HG03354 (cell line): ENCODE measurements around the gene SDK1.

ENCODE experiments used
- ATAC-seq: cut with Tn5 transposase; IDR thresholded peaks from one replicate; pipeline ENCODE4 v1.9.1; 2021; ENCODE audit warnings: mild to moderate bottlenecking; ENCODE audit not compliant: unreplicated experiment, poor library complexity, severe bottlenecking

SDK1 gene

DNA sequence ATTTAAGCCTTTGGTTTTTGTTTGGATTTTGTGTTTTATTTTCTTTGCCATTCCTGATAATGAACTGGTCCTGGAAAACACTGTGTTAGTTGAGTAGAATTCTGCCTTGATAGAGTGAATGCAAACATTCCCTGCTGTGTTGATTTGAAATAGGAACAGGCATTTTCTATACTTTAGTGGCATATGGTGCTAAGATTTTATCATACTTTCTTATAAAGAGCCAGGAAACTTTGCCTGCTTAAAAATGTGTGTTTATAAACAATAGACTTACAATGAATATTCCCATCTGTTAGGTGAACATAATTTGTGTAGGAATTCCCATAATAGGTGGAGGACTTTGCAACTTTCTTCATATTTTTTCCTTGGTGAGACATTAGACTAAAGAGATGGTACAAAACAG, 333.3 kb downstream of the SDK1 start:
- no peak for ATAC-seq

DNA sequence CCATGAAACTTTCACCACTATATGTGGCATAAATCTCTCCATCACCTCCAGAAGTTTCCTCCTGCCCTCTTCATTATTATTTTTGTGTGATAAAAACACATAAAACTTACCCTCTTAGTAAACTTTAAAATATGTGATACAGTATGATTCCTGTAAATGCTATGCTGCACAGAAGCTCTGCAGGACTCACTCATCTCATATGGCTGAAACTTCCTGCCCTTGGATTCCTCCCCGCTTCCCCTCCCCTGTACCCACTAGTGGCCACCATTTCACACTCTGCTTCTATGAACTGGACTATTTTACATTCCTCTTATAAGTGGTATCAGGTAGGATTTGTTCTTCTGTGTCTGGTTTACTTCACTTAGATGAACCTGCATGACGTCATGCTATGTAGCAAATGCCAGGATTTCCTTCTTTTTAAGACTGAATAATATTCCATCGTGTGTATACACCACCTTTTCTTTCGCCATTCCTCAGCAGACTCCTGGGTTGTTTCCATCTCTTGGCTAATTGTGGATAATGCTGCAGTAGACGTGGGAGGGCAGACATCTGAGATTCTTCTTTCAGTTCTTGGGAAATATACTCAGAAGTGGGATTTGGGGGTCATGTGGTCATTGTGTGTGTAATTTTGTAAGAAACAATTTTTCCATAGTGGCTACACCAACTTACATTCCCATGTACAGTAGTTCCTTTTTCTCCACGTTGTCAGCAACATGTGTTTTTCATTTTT, 335.2 kb downstream of the SDK1 start:
- ATAC-seq, result no peak

DNA sequence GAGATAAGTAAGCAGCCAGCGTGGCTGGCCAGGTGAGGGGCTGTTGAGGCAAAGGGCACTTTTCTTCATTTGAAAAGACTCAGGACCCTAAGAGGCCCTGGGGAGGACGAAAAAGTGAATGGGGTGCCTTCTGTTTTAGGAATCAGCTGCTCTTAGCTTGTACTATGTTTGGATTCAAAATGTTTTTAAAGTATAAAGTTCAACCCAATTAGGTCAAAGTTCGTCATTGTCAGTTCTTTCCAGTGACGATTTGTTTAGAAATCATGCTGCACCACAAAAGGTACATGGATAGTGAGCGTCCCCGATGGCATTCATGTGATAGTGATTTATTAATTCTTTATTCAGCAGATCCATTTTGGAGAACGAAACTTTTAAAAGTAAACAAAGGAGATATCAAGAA, 338.2 kb downstream of the SDK1 start:
- no peak for ATAC-seq

GRCh38 chr7:3641582-3641981, 340.5 kb downstream of the SDK1 start:
- ATAC-seq, result no peak

- ATAC-seq, result no peak
Measured at GRCh38 chr7:3643091-3643490, 342.0 kb downstream of the SDK1 start.

DNA sequence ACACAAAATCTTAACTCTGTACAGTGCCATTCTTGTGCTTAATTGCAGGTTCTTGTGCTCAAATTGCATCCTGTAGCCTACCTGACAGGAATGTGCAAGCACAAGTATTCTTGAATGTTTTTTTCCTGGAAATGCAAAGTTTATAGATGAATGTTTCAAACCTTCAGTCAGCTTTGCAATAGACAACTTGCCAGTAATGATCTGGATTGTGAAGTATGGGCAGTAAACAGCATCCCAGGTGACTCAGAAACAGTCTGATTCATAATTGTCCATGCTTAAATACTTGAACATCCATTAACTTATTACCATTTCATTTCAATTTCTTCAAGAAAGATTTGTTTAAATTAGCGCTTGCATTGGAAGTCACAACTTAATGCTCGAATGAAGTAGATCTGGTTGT, 347.2 kb downstream of the SDK1 start:
- no peak for ATAC-seq

GRCh38 chr7:3649250-3649649, 348.2 kb downstream of the SDK1 start:
- no peak for ATAC-seq

DNA sequence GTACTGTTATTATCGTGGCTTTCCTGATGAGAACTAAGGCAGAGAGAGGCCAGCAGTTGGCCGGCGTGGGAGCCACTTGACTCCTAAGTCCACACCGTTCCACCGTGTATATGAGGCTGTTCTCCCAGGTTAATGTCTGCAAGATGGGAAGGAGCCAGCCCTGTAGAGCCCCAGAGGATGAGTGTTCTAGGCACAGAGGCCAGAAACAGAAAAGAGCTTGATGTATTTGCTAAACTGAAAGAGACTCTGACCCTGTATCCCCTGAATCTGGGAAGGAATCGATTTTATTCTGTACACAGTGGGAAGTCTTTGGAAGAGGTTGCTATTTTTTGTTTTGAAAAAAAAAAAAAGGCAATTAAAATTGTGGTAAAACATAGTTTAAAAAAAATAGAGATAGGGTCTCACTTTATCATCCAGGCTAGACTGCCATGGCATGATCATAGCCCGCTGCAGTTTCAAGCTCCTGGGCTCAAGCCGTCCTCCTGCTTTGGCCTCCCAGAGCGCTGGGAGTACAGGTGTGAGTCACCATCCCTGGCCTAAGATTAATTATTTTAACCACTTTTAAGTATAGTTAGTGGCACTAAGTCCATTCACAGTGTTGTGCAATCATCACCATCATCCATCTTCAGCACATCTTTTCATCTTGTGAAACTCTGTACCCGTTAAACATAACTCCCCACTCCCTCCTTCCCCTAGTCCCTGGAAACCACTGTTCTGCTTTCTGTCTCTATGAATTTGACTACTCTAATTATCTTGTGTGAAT, 348.8 kb downstream of the SDK1 start:
- ATAC-seq, result no peak

DNA sequence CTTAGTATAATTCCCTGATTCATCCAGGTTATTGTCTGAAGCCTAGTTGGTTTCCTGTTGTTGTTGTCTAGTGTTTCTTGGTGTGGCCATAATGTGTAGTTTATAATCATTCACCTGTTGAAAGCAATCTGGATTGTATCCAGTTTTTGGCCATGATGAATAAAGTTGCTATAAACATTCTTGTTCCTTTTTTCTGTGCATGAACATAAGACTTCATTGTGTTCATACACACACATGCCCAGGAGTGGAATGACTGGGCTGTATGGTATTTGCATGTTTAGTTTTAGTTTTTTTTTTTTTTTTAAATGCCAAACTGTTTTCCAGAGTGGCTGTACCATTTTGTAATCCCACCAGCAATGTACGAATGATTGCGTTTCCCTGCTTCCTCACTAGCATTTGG, 349.8 kb downstream of the SDK1 start:
- ATAC-seq, result no peak

GRCh38 chr7:3655635-3656034, 354.6 kb downstream of the SDK1 start:
- ATAC-seq, result no peak

GRCh38 chr7:3657206-3657605, 356.2 kb downstream of the SDK1 start:
- no peak for ATAC-seq

GRCh38 chr7:3668743-3669142, 367.7 kb downstream of the SDK1 start:
- ATAC-seq, result no peak

GRCh38 chr7:3670898-3671297, 369.8 kb downstream of the SDK1 start:
- no peak for ATAC-seq

GRCh38 chr7:3673524-3673923, 372.5 kb downstream of the SDK1 start:
- ATAC-seq, result no peak

GRCh38 chr7:3678314-3678810, 377.3 kb downstream of the SDK1 start:
- no peak for ATAC-seq

DNA sequence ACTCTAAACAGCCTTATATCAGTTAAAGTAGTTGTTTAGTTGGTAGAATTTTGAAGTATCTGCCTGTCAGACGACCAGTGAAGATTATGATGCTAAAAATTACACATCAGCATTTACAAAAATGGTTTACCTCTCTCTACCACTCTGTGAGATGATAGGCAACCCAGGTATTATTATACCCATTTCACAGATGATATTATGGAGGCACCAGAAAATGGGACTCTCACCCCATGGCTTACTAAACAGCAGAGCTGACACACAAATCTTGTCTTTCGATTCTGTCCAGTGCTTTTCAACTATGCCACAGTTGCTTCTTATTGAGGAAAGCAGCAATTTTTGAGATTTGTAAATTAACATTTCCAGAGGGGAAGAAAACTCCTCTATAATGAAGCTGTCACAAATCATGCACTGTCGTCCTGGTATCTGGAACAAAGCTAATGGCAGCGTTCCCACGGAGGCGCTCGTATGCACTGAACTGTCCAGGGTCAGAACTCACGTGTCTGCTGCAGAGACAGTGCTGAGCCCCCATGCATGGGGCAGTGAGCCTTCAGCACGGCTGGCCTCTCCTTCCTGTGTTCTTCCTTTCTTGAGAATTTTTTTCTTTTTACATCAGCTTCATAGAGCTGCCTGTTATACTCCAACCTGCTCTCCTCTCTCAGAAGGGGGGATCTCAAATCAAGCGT, 381.1 kb downstream of the SDK1 start:
- no peak for ATAC-seq

GRCh38 chr7:3683546-3684539, 382.8 kb downstream of the SDK1 start:
- ATAC-seq, result no peak

GRCh38 chr7:3688071-3688470, 387.0 kb downstream of the SDK1 start:
- no peak for ATAC-seq

GRCh38 chr7:3688842-3689241, 387.8 kb downstream of the SDK1 start:
- ATAC-seq, result no peak
